ENCODE data around the gene RBM24. TPM values are rescaled to one million over a fixed set of nuclear protein-coding genes. Genes with fewer than 3 reads are reported as not detected.
A peak's percentile ranks its signal among the peaks of the same experiment; 100 is the strongest.
"Not testable (repeated sequence)": the region's sequence is repeated elsewhere in the genome, so short reads cannot be mapped to it uniquely, and the experiment has no call there.

RBM24 gene
- total RNA-seq, 4 donors from 2014 or later = 0.22 to 1.8 (median 0.46) TPM; not detected in 1

DNA sequence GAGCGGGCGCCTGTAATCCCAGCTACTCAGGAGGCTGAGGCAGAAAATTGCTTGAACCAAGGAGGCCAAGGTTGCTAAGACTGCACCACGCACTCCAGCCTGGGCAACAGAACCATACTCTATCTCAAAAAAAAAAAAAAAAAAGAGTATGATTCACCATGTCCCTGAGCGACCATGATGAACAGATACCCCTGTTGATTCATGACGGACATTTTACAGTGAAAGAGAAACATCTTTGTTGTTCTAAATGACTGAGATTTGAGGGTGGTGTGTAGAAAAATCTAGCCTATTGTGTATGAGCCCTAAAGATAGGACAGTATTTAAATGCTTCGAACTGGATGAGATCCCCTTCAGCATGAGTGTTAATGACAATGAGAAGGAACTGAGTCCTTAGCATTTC is 32.8 kb downstream of the RBM24 start:
- TF ChIP-seq, protein P1, sequence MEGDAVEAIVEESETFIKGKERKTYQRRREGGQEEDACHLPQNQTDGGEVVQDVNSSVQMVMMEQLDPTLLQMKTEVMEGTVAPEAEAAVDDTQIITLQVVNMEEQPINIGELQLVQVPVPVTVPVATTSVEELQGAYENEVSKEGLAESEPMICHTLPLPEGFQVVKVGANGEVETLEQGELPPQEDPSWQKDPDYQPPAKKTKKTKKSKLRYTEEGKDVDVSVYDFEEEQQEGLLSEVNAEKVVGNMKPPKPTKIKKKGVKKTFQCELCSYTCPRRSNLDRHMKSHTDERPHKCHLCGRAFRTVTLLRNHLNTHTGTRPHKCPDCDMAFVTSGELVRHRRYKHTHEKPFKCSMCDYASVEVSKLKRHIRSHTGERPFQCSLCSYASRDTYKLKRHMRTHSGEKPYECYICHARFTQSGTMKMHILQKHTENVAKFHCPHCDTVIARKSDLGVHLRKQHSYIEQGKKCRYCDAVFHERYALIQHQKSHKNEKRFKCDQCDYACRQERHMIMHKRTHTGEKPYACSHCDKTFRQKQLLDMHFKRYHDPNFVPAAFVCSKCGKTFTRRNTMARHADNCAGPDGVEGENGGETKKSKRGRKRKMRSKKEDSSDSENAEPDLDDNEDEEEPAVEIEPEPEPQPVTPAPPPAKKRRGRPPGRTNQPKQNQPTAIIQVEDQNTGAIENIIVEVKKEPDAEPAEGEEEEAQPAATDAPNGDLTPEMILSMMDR (IDR thresholded peaks at IDR 0.05) = no peak
- TF ChIP-seq POLR2A (IDR thresholded peaks at IDR 0.05) = no peak
- no peak overlapping the region for H3K4me3 ChIP-seq (ENCODE audit: low read depth, poor library complexity, severe bottlenecking)
- WGBS, 2 donors = 95 to 96% methylated on average over 6 of the region's 6 CpGs
- intact Hi-C loops (cut with DNase I; ENCODE audit: low total_unique reads) = no loop called here
- DNase-seq (ENCODE audit: low spot score in 2 of 2) = no peak

DNA sequence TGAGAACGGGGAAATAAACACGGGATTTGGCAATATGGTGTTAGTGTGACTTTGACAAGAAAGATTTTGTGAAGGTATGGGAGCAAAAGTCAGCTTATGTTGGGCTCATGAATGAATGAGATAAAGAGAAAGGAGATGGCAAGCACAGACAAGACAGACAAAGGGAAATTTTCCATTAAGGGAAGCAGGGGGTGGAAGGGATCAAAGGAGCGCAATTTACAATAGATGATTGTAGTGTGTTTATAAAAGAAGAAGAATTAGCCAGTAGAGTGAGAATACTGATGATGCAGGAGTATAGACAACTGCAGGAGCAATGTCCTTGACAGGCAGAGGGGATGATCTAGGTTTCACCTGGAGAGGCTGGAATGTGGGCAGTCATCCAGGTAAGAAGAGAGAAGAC is 34.1 kb downstream of the RBM24 start:
- DNase-seq (ENCODE audit: low spot score in 2 of 2) = peak in 1 of 2 donors; percentile 31
- H3K4me3 ChIP-seq (ENCODE audit: low read depth, poor library complexity, severe bottlenecking) = no peak overlapping the region
- 87 to 95% methylated on average over 3 of the region's 3 CpGs for WGBS, 2 donors
- intact Hi-C loops (cut with DNase I; ENCODE audit: low total_unique reads) = no loop called here
- TF ChIP-seq, protein P1 (IDR thresholded peaks at IDR 0.05) = no peak
- TF ChIP-seq POLR2A (IDR thresholded peaks at IDR 0.05) = no peak

DNA sequence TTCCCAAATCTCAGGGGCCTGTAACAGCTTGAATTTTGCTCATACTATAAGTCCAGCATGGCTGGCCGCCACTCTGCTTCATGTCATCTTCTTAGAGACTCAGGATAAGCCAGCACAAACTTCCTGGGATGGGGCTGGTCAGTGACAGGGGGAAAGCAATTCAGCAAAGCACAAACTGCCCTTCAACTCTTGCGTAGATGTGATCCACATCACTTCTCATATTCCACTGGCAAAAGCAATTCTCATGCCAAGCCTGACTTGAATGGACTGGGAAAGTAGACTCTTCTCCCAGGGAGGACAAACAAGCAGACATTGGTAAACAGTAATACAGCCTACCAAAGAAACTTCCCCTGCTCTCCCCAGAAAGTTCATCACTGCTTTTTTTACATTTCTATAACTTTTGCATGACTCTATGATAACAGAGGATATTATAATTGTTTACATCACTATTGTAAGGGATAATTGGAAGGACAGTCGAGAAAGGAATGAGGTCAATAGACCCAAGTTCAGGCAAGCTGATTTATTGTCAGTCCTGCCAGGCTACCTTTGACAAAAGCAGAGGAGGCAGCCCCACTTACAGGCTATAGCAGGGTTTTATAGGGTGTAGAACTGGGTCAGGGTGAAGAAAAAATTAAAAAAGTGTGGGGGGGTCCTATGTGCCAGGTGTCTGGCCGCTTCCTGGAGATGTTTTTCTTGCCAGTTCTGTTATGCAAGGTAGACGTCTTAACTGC is 37.4 kb downstream of the RBM24 start:
- TF ChIP-seq, protein P1 (IDR thresholded peaks at IDR 0.05) = no peak
- no peak for TF ChIP-seq POLR2A (IDR thresholded peaks at IDR 0.05)
- H3K4me3 ChIP-seq (ENCODE audit: low read depth, poor library complexity, severe bottlenecking) = no peak overlapping the region
- intact Hi-C loops (cut with DNase I; ENCODE audit: low total_unique reads) = no loop called here
- peak in 1 of 2 donors; percentile 62 for DNase-seq (ENCODE audit: low spot score in 2 of 2)
- 86 to 89% methylated on average over 5 of the region's 5 CpGs for WGBS, 2 donors

GRCh38 chr6:17320266-17320665 is 39.1 kb downstream of the RBM24 start:
- intact Hi-C loops (cut with DNase I; ENCODE audit: low total_unique reads); H3K4me3 ChIP-seq (ENCODE audit: low read depth, poor library complexity, severe bottlenecking): not testable (repeated sequence)
- 95 to 96% methylated on average over 7 of the region's 7 CpGs for WGBS, 2 donors
- DNase-seq (ENCODE audit: low spot score in 2 of 2) = peak in 1 of 2 donors; percentile 36

DNA sequence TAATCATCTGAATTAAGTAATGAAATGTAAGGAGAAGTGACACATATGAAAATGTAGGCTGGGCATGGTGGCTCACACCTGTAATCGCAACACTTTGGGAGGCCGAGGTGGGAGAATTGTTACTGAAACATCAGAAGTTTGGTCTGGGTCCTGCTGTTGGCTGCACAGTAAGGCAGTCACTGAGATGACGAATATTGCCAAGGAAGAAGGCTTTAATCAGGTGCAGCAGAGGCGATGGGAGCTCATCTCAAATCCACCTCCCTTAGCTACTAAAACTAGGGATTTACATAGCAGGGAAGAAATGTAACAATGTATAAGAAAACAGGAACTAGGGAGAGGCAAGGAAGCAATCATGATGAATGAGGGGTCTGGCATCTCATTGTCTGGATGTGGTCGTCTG is 50.1 kb downstream of the RBM24 start:
- TF ChIP-seq, protein P1 (IDR thresholded peaks at IDR 0.05) = no peak
- TF ChIP-seq POLR2A (IDR thresholded peaks at IDR 0.05) = no peak
- no peak overlapping the region for H3K4me3 ChIP-seq (ENCODE audit: low read depth, poor library complexity, severe bottlenecking)
- no peak for DNase-seq (ENCODE audit: low spot score in 2 of 2)
- intact Hi-C loops (cut with DNase I; ENCODE audit: low total_unique reads) = no loop called here
- 59 to 76% methylated on average over 5 of the region's 5 CpGs for WGBS, 2 donors

DNA sequence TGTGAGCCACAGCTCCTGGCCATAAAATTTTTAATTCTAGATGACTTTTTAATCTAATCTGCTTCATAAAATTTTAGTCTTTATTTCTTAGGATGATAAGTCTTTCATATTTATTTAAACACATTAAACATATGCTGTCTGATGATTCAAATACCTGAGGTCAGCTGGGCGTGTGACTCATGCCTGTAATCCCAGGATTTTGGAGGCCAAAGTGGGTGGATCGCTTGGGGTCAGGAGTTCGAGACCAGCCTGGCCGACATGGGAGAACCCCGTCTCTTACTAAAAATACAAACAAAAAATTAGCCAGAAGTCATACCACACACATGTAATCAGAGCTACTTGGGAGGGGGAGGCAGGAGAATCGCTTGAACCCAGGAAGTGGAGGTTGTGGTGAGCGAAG is 53.1 kb downstream of the RBM24 start:
- DNase-seq (ENCODE audit: low spot score in 2 of 2) = peak in 1 of 2 donors; percentile 43
- WGBS, 2 donors = 60 to 69% methylated on average over 7 of the region's 7 CpGs
- no peak overlapping the region for H3K4me3 ChIP-seq (ENCODE audit: low read depth, poor library complexity, severe bottlenecking)
- TF ChIP-seq POLR2A (IDR thresholded peaks at IDR 0.05) = no peak
- TF ChIP-seq, protein P1 (IDR thresholded peaks at IDR 0.05) = no peak
- intact Hi-C loops (cut with DNase I; ENCODE audit: low total_unique reads) = no loop called here

Measured in lower leg skin (tissue), 4 donors.